Effector memory CD8-positive, alpha-beta T cell (primary cell): ENCODE results near the gene DDR1.

ENCODE experiments used
- ATAC-seq: fragments of 150-1000 bp; cut with Tn5 transposase; replicated peaks from 2 replicates; pipeline ENCODE4 v1.10.0; 2021; ENCODE audit warnings: mild to moderate bottlenecking, moderate library complexity
- DNase-seq, 3 experiments: peaks; one replicate each; pipeline ENCODE4 v3.0.0; 2021
- H3K27ac Mint-ChIP-seq, 2 donors: one replicate each; pipeline ENCODE4 v1.8.0; 2022; ENCODE audit warnings: mild to moderate bottlenecking in 2 of 2, mixed read lengths in 2 of 2, moderate library complexity in 2 of 2
- H3K27me3 Mint-ChIP-seq, 2 donors: one replicate each; pipeline ENCODE4 v1.8.0; 2022; ENCODE audit warnings: mixed read lengths in 2 of 2
- H3K36me3 Mint-ChIP-seq: one replicate; pipeline ENCODE4 v1.8.0; 2022; ENCODE audit warnings: mild to moderate bottlenecking, moderate library complexity, mixed read lengths; ENCODE audit not compliant: insufficient read depth
- H3K4me1 Mint-ChIP-seq, 2 donors: one replicate each; pipeline ENCODE4 v1.8.0; 2022; ENCODE audit warnings: low read depth in 2 of 2, mixed read lengths in 2 of 2
- H3K4me3 Mint-ChIP-seq, 2 donors: one replicate each; pipeline ENCODE4 v1.8.0; 2022; ENCODE audit warnings: mild to moderate bottlenecking in 2 of 2, mixed read lengths in 2 of 2, moderate library complexity in 2 of 2
- H3K9me3 Mint-ChIP-seq, 2 donors: one replicate each; pipeline ENCODE4 v1.8.0; 2022; ENCODE audit warnings: mixed read lengths in 2 of 2

DDR1 gene

DNA sequence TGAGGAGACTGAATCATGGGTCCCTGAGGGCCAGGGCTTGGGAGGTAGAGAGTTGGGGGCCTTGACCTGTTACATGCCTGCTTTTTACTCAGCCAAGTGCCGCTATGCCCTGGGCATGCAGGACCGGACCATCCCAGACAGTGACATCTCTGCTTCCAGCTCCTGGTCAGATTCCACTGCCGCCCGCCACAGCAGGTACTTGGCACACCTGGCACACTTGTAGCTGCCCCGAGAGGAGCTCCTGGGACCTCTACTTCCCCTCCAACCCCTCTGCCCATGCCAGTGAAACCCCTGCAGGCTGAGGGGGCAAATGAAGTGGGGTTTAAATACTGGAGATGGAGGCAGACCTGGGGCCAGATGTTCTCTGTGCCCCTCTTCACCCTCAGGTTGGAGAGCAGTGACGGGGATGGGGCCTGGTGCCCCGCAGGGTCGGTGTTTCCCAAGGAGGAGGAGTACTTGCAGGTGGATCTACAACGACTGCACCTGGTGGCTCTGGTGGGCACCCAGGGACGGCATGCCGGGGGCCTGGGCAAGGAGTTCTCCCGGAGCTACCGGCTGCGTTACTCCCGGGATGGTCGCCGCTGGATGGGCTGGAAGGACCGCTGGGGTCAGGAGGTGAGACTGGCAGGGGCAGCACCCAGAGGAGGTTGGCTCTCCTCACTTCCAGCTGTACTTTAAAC, 4.6 kb downstream of the DDR1 start:
- DNase-seq: no peak
- Mint-ChIP-seq H3K36me3 (peaks cover 4% of the 10 kb centered on the region), H3K4me3 (no peak overlapping the region), H3K9me3 (no peaks in the 10 kb centered on the region), H3K27ac (no peak overlapping the region), H3K4me1 (peaks cover 16 to 20% of the 10 kb centered on the region in 2 donors), H3K27me3 (peaks cover 0 to 17% of the 10 kb centered on the region in 2 donors)
- ATAC-seq: no peak

DNA sequence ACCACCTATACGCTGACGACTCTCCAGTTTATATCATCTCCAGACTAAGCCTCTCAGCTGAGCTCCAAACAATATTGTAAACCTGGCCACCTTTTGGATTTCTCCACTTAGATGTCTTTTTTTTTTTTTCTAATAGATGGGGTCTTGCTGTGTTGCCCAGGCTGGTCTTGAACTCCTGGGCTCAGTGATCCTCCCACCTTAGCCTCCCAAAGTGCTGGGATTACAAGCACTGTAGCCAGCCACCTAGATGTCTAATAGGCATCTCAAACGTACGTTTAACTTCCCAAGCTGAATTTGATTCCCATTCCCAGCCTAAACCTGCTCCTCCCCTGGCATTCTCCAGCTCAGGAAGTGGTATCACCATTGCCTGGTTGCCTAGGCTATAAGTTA, 5.2 kb downstream of the DDR1 start:
- peaks cover 0 to 17% of the 10 kb centered on the region in 2 donors for H3K27me3 Mint-ChIP-seq
- no peak overlapping the region for H3K27ac Mint-ChIP-seq
- no peaks in the 10 kb centered on the region for H3K9me3 Mint-ChIP-seq
- ATAC-seq: no peak
- peaks cover 4% of the 10 kb centered on the region for H3K36me3 Mint-ChIP-seq
- no peak for DNase-seq
- no peak overlapping the region for H3K4me3 Mint-ChIP-seq
- peaks cover 16 to 20% of the 10 kb centered on the region in 2 donors for H3K4me1 Mint-ChIP-seq

DNA sequence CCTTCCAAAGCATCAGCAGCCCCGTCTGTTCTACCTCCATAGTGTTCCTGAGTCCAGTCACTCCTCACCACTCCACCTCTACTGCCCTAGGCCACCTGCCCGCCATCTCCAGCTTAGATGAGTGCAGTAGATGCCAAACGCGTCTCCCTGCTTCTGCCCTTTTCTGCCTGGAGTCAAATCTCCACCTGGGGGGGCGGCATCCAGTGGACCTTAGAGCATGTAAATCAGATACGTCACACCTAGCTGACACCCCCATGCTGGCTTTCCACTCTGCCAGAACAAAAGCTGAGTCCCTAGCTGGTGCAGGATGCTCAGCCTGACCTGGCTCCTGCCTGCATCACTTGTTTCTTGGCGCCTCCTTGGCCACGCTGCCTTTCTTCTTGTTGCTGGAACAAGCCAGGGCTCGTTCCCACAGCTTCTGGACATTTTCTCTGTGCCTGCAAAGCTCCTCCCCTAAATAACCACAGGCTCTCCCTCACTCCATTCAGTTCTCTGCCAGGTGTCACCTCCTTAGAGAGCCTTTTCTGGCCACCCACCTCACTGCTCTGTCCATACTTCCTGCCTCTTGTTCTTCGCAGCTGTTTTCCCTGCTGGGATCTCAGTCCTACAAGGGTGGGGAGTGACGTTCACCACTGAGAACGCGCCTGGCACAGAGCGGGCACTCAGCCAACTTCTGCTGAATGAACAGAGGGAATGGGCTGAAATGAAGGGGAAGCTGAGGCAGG, 5.8 kb downstream of the DDR1 start:
- Mint-ChIP-seq H3K9me3 (no peaks in the 10 kb centered on the region), H3K4me1 (peaks cover 16% of the 10 kb centered on the region in 2 donors), H3K27ac (no peak overlapping the region), H3K4me3 (no peak overlapping the region), H3K36me3 (peaks cover 4% of the 10 kb centered on the region), H3K27me3 (peaks cover 0 to 17% of the 10 kb centered on the region in 2 donors)
- ATAC-seq: no peak
- no peak for DNase-seq

GRCh38 chr6:30890646-30891449, 6.5 kb downstream of the DDR1 start:
- H3K36me3 Mint-ChIP-seq: peaks cover 4% of the 10 kb centered on the region
- ATAC-seq: no peak
- no peak overlapping the region for H3K4me3 Mint-ChIP-seq
- no peaks in the 10 kb centered on the region for H3K9me3 Mint-ChIP-seq
- no peak for DNase-seq
- H3K27ac Mint-ChIP-seq: no peak overlapping the region
- H3K27me3 Mint-ChIP-seq: peaks cover 0 to 10% of the 10 kb centered on the region in 2 donors
- peaks cover 9 to 10% of the 10 kb centered on the region in 2 donors for H3K4me1 Mint-ChIP-seq

DNA sequence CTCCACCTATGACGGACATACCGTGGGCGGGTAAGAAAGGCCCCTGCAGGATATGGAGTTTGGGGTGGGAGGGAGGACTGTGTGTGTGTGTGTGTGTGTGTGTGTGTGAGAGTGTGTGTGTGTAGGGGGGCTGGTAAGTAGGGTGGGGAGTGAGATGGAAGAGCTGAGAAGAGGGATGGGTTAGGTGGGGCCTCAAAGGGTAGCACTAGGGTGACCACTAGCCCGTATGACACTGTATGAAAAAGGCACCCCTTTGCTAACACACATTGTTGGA, 7.1 kb downstream of the DDR1 start:
- Mint-ChIP-seq H3K27ac (no peak overlapping the region), H3K36me3 (peaks cover 4% of the 10 kb centered on the region), H3K27me3 (peaks cover 0 to 5% of the 10 kb centered on the region in 2 donors), H3K4me3 (no peak overlapping the region), H3K4me1 (peaks cover 5% of the 10 kb centered on the region in 2 donors), H3K9me3 (no peaks in the 10 kb centered on the region)
- no peak for ATAC-seq
- no peak for DNase-seq

DNA sequence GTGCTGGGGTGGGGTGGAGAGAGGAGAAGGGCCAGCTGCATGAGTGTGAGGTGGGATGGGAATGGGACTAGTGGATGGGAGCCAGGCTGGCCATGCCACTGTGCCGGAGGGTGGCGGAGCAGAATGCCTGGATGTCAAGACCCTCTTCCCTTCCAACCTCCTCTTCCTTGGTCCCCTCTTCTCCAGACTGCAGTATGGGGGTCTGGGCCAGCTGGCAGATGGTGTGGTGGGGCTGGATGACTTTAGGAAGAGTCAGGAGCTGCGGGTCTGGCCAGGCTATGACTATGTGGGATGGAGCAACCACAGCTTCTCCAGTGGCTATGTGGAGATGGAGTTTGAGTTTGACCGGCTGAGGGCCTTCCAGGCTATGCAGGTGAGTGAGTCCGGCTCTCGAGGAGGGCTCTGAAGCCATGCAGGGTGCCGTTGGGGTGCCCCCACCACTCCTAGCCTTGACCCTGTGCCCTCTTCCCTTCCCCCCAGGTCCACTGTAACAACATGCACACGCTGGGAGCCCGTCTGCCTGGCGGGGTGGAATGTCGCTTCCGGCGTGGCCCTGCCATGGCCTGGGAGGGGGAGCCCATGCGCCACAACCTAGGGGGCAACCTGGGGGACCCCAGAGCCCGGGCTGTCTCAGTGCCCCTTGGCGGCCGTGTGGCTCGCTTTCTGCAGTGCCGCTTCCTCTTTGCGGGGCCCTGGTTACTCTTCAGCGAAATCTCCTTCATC, 7.7 kb downstream of the DDR1 start:
- Mint-ChIP-seq H3K36me3 (peaks cover 4% of the 10 kb centered on the region), H3K4me3 (no peak overlapping the region), H3K27me3 (no peaks in the 10 kb centered on the region), H3K4me1 (peaks cover 0 to 1% of the 10 kb centered on the region in 2 donors), H3K27ac (no peak overlapping the region), H3K9me3 (no peaks in the 10 kb centered on the region)
- DNase-seq (no peak), ATAC-seq (no peak)

DNA sequence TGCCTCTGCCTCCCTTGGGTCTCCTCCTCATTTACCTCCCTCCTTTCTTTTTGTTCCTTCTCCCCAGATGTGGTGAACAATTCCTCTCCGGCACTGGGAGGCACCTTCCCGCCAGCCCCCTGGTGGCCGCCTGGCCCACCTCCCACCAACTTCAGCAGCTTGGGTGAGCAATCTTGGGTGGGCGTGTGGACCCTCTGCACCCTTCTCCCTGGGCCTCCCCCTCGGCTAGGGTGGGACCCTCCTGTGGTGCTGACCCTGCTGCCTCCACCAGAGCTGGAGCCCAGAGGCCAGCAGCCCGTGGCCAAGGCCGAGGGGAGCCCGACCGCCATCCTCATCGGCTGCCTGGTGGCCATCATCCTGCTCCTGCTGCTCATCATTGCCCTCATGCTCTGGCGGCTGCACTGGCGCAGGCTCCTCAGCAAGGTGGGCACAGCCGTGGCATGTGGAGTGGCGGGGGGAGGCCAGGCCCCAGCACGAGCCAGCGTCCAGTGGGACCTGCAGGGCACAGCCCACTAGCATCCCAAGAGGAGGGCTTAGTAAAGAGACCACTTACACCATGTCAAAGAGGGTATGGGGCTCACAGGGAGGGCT, 8.8 kb downstream of the DDR1 start:
- no peak overlapping the region for H3K4me3 Mint-ChIP-seq
- H3K27me3 Mint-ChIP-seq: no peaks in the 10 kb centered on the region
- no peak for DNase-seq
- H3K27ac Mint-ChIP-seq: no peak overlapping the region
- peaks cover 4% of the 10 kb centered on the region for H3K36me3 Mint-ChIP-seq
- ATAC-seq: no peak
- H3K9me3 Mint-ChIP-seq: no peaks in the 10 kb centered on the region
- peaks cover 0 to 1% of the 10 kb centered on the region in 2 donors for H3K4me1 Mint-ChIP-seq

DNA sequence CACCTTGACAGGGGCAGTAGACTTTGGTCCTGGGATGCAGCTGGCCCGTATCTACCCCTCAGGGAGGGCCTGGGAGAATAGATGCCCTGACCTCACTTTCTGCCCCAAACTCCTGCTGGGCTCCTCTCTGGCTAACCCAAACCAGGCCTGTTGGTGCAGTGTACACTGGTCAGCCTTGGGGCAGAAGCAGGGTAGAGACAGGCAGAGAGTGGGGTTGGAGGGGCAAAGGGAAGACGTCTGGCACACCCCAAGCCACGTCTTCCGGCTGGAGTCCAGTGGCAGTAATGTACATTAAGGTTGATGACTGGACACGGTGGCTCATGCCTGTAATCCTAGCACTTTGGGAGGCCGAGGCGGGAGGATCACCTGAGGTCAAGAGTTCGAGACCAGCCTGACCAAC, 9.3 kb downstream of the DDR1 start:
- H3K9me3 Mint-ChIP-seq: no peaks in the 10 kb centered on the region
- no peaks in the 10 kb centered on the region for H3K4me1 Mint-ChIP-seq
- H3K4me3 Mint-ChIP-seq: no peak overlapping the region
- peaks cover 4% of the 10 kb centered on the region for H3K36me3 Mint-ChIP-seq
- H3K27me3 Mint-ChIP-seq: no peaks in the 10 kb centered on the region
- H3K27ac Mint-ChIP-seq: no peak overlapping the region
- DNase-seq (no peak), ATAC-seq (no peak)

GRCh38 chr6:30894381-30894780, 10.1 kb downstream of the DDR1 start:
- Mint-ChIP-seq H3K4me3 (no peak overlapping the region), H3K27ac (peak overlapping the region in 1 of 2 donors; percentile 8), H3K36me3 (peaks cover 4% of the 10 kb centered on the region), H3K27me3 (no peaks in the 10 kb centered on the region), H3K4me1 (no peaks in the 10 kb centered on the region), H3K9me3 (no peaks in the 10 kb centered on the region)
- DNase-seq: no peak
- ATAC-seq: no peak

- H3K36me3 Mint-ChIP-seq: peaks cover 4% of the 10 kb centered on the region
- H3K4me3 Mint-ChIP-seq: no peak overlapping the region
- peak overlapping the region in 1 of 2 donors; percentile 8 for H3K27ac Mint-ChIP-seq
- H3K4me1 Mint-ChIP-seq: no peaks in the 10 kb centered on the region
- H3K27me3 Mint-ChIP-seq: no peaks in the 10 kb centered on the region
- no peaks in the 10 kb centered on the region for H3K9me3 Mint-ChIP-seq
- ATAC-seq (no peak), DNase-seq (no peak)
Observed at GRCh38 chr6:30894935-30895334, 10.6 kb downstream of the DDR1 start.

DNA sequence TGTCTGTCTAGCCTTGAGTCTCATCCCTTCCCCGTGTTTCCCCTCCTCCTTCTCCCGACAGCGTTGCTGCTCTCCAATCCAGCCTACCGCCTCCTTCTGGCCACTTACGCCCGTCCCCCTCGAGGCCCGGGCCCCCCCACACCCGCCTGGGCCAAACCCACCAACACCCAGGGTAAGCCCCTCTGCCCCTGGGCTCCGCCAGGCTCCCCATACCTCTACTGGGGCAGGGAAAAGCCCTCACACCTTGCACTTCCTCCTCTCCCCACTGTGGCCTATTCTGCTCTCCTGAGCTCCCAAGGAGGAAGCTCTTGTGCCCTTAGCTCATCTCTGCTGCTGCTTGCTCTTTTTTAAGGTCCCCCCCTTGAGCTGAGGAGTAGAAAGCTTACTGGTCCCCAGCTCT, 11.0 kb downstream of the DDR1 start:
- Mint-ChIP-seq H3K4me3 (no peak overlapping the region), H3K36me3 (peaks cover 4% of the 10 kb centered on the region), H3K27me3 (no peaks in the 10 kb centered on the region), H3K4me1 (no peaks in the 10 kb centered on the region), H3K27ac (no peak overlapping the region), H3K9me3 (no peaks in the 10 kb centered on the region)
- no peak for DNase-seq
- no peak for ATAC-seq

DNA sequence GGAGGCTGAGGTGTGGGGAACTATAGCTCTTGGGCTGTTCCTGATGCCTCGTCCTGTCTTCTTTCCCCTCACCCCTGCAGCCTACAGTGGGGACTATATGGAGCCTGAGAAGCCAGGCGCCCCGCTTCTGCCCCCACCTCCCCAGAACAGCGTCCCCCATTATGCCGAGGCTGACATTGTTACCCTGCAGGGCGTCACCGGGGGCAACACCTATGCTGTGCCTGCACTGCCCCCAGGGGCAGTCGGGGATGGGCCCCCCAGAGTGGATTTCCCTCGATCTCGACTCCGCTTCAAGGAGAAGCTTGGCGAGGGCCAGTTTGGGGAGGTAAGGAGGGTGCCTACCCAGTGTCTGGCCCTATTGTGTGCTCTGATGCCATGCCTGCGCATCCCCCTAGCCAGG, 12.2 kb downstream of the DDR1 start:
- DNase-seq (no peak), ATAC-seq (no peak)
- H3K9me3 Mint-ChIP-seq: no peaks in the 10 kb centered on the region
- no peak overlapping the region for H3K4me3 Mint-ChIP-seq
- H3K27ac Mint-ChIP-seq: no peak overlapping the region
- H3K4me1 Mint-ChIP-seq: no peaks in the 10 kb centered on the region
- H3K36me3 Mint-ChIP-seq: no peaks in the 10 kb centered on the region
- H3K27me3 Mint-ChIP-seq: no peaks in the 10 kb centered on the region

GRCh38 chr6:30897882-30898281, 13.6 kb downstream of the DDR1 start:
- no peaks in the 10 kb centered on the region for H3K9me3 Mint-ChIP-seq
- no peaks in the 10 kb centered on the region for H3K27me3 Mint-ChIP-seq
- no peaks in the 10 kb centered on the region for H3K4me1 Mint-ChIP-seq
- no peak overlapping the region for H3K27ac Mint-ChIP-seq
- ATAC-seq: no peak
- no peak for DNase-seq
- no peaks in the 10 kb centered on the region for H3K36me3 Mint-ChIP-seq
- H3K4me3 Mint-ChIP-seq: no peak overlapping the region
